Hepatocyte (in vitro differentiated cells): ENCODE measurements around the gene ADAMTS14.

ENCODE experiments used
- CTCF ChIP-seq: fragments of 200-600 bp; sonication (generic); IDR thresholded peaks from 2 replicates; pipeline ENCODE4 v1.5.1; 2016; ENCODE audit warnings: antibody characterized with exemption, mild to moderate bottlenecking; ENCODE audit not compliant: poor library complexity
- EZH2 ChIP-seq: fragments of 200-600 bp; sonication (generic); IDR thresholded peaks from 2 replicates; pipeline ENCODE4 v1.6.1; 2016; ENCODE audit warnings: antibody characterized with exemption, mild to moderate bottlenecking, borderline replicate concordance
- EZH2phosphoT487 ChIP-seq: fragments of 200-600 bp; sonication (generic); IDR thresholded peaks from one replicate; pipeline ENCODE4 v1.6.1; 2018; ENCODE audit warnings: antibody characterized with exemption, mild to moderate bottlenecking, low read depth, moderate library complexity; ENCODE audit not compliant: unreplicated experiment, severe bottlenecking

GRCh38 chr10:70769121-70769520 lies 96.8 kb downstream of the ADAMTS14 start:
- TF ChIP-seq CTCF (no peak), EZH2 (no peak), EZH2phosphoT487 (no peak)
